GM19240 (cell line): ENCODE data around the gene SMOC2.

ENCODE experiments used
- DNase-seq: peaks from one replicate; pipeline ENCODE4 v3.0.0; 2011; ENCODE audit warnings: low spot score; ENCODE audit not compliant: insufficient read length

The SMOC2 gene

DNA sequence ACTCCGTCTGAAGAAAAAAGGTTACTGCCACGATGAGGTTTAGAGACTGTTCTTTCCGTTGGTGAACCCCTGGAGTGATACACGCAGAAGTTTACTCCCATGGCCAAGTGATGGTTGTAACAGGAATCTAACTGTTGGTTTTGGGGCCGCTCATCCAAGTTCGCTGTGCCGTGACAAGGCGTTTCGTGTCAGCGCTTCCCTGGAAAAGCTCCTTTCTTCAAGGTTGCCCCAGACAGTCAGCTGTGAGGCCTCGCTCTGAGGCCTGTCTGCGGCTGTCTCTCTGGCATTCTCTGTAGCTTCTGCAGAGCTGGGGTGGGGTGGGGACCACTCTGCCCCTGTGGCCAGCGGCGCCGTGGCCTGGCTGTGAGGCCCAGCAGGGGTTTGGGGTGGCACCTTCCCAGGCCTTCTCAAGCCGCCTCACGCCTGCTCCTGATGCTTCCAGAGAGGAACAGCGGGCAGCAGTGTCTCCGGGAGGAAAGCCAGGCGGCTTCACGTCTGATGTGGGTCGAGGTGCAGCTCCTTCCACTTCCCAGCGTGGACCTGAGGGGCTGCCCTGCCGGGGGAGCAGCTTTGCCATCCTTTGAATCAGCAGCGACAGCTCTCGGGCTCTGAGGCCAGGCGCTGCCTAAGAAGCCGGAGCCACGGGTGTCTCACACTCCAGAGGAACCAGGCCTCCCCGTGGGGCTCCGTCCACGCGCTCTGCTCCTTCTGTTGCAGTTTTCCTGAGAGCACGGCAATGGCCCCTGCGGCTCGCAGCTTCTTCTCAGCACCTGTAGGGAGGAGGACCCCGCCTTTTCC lies 76.2 kb downstream of the SMOC2 start:
- DNase-seq, result no peak

DNA sequence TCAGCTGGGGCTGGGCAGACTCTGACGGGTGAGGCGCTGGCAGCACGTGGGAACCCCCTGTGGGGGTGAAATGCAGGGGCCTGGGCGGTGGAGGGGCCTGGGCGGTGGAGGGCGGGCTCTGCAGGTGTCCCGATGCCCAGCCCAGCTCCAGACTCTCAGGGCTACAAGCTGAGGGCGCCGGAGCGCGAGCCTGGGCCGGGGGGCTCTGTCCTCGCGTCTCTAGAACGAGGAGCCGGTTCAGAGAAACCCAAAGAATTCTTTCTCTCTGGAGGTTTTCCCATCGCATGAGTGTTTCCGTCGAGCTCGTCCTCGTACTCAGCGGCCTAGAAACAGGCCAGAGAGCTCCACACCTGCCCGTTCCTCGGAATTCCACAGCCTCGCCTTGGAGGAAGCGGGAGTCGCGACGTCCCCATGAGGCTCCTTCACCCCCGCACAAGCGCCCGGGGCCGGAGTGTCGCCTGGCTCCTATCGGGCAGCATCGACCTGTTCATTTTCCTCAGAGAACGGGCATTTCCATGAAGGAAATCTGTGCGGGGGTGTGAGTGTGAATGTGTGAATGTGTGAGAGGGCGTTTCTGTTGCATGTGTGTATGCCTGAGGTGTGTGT lies 76.9 kb downstream of the SMOC2 start:
- no peak for DNase-seq

DNA sequence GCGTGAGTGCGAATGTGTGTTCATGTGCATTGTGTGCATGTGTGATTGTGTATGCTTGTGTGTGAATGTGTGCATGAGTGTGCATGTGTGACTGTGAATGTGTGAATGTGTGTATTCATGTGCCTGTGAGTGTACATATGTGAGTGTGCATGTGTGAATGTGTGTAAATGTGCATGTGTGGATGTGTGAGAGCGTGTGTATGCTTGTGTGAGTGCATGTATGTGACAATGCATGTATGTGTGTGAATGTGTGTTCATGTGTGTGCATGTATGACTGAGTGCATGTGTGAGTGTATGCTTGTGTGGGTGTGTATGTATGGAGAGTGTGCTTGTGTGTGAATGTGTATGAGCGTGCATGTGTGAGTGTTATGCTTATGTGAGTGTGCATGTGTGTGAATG lies 77.4 kb downstream of the SMOC2 start:
- DNase-seq, result no peak

DNA sequence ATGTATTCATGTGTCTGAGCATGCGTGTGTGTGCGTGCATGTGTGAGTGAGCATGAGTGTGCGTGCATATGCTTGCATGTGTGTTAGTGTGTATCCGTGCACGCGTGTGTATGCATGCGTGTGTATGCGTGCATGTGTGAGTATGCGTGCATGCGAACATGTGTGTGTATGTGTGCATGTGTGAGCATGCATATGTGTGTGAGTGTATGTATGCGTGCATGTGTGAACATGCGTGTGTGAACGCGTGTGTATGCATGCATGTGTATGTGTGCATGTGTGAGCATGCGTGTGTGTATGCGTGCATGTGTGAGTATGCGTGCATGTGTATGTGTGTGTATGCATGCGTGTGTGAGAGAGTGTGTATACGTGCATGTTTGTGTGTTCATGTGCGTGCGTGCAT lies 77.9 kb downstream of the SMOC2 start:
- no peak for DNase-seq

DNA sequence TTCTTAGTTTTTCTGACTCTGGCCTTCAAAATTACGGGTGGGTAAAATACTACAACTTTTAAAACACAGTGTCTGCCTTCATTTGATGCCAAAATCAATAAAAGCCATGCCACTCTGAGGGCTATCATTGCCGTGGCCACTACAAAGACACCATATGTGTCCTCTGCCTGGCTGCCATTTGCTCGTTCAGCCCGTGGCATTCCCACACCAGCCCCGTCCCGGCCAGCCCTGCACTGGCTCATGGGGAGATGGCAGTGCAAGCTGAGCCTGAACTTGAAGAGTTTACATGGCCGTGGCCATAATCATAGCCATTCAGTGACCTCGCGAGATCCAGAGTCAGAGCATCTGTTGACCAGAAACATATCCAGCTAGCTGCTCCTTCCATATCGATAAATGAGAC lies 79.2 kb downstream of the SMOC2 start:
- no peak for DNase-seq

DNA sequence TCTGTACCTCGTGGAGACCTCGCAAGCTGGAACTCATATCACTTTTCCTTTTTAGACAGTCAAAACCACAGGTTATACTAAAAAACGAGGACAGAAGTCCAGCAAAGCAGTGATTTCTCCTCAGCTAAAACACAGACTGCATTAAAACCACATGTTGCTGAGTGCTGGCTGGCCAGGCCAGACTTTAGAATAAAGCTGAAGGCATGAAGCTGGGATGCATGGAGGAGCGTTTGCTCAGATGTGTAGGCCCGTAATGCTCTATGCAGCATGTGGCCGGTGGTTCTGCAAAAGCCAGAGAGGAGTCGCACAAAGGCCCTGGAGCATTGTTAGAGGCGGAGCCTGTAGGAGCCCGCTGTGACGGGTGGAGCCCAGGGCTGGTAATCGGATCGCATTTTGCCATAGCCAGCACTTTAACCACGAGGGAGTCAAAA lies 83.6 kb downstream of the SMOC2 start:
- DNase-seq, result no peak

DNA sequence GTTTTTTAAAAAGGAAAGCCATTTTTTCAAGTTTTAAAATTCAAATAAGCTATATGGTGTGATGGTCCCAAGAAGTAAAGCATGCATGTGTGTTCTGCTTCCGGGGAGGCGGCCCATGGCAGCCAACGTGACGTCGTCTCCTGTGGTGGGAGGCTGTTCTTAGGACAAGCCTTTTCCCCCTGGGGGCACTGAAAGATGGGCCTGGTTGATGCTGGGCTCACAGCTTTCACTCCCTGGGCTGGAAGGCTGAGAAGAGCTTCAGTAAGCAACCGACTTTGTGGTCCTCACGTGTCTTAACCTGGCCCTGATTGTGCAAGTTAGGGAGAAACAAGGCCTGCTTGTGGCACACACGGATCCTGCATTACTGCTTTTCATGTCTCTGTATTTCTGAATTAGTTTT lies 84.1 kb downstream of the SMOC2 start:
- no peak for DNase-seq

DNA sequence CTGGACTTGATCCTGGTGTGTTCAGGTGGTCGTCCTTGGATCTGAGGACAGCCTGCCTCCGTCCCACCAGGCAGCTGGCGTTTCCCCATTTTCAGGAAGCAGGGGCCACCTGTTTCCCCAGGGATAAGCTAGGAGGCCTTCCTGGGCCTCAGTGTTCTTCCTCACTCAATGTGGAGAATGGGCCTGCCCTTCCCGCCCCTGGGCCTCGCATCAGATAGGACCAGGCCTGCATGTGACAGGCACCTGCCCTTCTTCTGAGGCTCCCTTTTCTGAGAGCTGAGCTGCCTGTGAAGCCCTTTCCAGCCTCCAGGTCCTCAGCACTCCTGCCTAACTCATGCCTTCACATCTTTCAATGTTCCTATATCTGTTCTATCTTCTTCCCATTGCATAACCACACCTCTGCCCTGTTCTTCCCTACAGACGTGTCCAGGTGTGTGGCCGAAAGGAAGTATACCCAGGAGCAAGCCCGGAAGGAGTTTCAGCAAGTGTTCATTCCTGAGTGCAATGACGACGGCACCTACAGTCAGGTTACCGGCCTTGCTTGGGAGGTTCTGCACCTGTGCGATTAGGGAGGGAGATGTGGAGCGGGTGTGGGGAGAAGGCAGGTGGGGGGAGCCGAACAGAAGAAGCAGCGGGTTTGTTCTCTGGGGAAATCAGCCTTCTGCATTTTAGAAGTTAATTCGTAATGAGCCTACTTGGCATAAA lies 85.1 kb downstream of the SMOC2 start:
- DNase-seq, result no peak

DNA sequence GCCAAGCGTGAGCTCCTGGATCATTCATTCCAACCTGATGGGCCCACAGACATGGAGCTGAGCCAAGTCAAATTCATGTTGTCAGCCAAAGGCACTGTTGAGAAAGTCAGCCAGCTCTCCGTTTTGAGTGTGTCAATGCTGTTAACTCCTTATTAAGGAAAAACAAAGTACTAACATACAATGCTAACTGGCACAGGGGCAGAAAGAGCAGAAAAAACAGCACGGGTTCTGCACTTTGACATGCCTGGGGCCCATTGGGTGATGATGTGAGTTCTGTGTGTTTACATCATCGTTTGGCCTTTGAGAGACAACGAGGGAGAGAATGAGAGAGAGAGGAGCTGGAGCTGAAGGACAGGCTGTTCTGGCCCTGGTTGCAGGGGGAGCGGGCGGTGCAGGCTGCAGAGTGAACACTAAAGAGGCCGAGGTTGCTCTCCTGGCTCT lies 85.9 kb downstream of the SMOC2 start:
- DNase-seq, result no peak

DNA sequence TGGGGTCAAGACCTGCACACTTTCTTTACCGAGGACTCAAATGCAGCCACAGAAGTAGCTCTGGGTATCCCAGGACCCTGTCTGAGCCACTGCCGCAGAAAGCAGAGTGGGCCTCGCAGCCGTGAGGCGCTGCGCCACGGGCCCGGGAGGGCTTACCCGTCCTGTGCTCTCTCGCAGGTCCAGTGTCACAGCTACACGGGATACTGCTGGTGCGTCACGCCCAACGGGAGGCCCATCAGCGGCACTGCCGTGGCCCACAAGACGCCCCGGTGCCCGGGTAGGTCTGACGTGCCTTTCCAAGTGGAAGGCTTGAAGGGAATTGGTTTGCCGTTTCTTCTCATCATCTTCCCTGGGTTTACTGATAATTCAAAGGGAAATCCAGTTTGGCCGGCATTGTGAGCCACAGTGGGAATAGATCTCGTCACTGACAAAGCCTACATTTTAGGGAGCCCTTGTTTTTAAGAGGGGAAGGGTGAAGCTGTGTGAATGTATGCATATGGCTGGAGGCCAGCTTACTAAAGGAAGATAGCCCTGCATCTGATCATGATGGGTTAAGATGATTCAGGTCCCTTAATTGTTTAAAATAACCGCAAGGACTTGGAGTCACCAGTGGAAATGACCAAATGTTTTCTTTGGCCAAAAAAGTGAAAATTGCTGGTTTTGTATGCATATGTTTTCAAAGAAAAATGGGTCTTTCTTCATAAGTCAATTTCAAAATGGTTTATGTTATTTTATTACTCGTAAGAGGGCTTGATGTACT lies 86.6 kb downstream of the SMOC2 start:
- DNase-seq, result no peak

DNA sequence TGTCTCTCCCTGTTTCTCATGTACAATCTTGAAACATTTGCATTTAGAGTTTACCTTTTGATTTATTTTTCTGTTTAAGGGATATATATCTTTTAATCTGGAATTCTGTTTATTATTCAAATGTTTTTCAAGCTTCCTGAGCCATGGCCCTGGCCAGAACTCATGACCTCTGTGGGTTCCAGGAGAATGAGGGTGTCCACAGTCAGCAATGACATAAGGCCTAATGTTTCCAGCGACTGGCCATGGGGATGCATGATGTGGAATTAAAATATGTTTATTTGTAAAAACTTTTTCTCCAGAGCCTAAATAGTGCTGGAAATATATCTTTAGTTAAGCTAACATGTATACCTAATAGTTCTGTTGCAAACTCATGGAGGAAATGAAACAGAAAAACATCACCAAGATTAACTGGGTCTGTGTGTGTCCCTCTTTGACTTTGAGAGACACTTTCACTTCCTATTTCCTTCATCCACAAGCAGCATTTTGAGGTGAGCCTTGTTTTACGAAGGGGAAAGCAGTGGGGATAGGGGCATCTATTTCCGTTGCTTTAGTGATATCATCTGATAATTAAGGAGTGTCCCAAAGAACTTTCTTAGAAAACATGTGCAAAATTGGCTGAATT lies 87.6 kb downstream of the SMOC2 start:
- DNase-seq, result no peak

DNA sequence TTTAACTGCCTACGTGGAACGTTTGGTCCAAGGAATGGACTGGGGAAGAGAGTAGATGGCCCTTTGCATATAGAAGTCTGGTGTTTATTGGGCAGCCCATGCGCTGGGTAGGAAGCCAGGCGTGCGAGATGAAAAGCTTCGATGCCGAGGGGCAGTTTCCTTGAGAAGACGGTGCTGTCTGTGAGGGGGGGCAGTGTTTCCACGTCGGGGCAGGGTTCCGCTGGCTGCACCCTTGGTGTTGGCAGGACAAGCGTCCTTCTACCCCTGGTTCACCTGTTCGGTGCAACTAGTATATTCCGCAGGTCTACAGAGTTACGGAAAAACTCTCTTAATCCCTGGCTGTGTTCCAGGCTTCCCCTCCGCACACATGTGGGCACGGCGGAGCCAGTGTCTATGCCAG lies 88.2 kb downstream of the SMOC2 start:
- DNase-seq, result no peak

DNA sequence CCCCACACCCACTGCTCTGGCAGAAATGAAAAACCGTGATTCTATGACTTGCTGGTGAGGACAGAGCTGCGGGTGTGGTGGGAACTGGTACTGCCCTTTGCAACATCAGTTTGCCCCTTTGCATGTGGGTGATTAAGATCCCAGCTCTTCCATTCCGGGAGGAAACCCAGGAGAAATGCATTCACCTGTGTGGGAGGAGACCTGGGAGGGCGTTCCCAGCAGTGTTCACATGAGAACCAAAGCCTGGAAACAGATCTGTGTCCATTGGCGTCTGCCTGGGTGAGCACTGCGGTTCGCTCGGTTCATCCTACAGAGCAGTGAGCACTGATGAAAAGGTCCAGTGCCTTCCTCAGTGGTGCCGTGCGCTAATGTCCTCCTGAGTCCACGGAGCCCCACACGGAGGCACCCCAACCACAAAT lies 89.7 kb downstream of the SMOC2 start:
- DNase-seq, result no peak

DNA sequence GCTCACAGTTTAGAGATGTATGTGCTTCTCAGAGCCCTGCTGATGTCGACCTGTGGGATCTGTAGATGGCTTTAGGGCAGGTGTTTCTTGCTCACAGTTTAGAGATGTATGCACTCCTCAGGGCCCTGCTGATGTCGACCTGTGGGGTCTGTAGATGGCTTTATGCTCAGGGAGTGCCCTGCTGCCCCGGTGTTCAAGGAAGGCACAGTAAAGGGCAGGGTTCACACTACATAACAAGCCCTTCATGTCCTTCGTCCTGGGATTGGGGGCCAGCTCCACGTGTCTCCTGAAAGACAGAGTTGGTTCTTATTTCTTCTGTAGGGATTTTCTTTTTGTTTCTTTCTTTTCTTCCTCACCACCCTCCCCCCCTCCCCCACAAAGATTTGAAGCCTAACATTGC lies 91.1 kb downstream of the SMOC2 start:
- no peak for DNase-seq

DNA sequence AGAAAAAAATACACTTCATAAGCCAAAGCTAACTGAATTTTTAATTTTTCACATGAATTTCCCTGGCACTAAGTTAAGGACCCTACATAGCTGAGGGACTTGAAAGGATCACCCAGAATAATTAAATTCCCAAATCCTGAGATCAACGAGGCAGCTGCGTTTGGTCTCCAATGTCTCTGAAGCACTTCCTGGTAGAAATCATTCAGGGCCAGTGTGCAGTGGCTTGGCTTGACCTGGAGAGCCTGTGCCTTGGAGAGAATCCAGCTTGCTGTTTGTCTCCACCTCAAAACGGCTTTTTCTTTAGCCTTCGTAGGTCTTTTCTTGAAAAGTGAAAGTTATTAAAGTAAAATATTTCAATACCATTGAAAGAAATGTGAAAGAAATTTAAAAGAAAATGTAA lies 92.4 kb downstream of the SMOC2 start:
- DNase-seq, result no peak

DNA sequence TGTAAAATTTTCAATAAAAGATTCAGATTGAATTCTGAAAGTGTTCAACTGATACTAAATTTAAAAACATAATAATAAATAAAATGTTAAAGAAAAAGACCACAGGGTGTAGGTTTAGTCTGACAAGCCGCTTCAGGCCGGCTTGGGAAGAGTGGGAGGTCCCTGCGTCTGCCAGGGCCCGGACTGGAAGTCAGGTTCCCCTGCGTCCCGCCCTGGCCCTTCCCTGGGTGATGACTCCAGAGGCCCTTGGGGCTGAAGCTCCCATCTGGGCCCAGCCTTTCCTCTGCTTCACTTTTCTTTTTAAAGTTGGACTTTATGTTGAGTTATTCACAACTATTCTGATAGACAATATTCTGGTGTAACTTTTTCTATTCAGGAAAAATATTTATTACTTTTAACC lies 93.3 kb downstream of the SMOC2 start:
- DNase-seq, result no peak

DNA sequence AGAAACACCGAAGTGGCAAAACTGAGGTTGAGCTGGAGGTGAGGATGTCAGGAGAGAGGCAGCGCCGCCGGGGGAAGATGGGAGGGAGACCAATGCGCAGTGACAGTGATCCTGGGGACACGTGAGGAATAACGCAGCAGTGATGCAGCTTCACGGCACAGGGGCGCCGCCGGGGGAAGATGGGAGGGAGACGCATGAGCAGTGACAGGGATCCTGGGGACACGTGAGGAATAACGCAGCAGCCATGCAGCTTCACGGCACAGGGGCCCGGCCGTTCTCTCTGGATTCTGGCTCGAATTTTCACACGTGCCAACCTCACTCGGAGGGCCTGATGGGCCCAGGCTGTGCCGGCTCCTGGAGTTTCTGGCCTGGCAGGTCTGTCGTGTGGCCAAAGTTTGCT lies 94.7 kb downstream of the SMOC2 start:
- no peak for DNase-seq

DNA sequence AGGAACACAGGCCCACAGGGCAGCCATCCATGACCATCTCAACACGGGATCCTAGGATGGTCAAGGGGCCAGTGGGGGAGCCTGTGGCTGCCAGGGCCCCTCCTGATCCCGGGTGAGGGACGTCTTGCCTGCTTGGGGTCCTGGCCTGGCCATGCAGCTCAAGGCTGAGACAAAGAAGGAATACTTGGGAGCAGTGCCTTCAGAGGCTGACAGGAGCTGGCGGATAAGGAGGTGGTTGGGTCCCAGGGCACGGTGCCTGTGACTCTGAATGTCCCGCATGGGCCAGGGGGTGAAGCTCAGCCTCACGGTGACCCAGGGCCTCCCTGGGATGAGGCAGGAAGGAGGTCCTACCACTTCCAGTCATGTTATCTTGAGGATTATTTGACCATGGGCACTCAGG lies 95.2 kb downstream of the SMOC2 start:
- no peak for DNase-seq

DNA sequence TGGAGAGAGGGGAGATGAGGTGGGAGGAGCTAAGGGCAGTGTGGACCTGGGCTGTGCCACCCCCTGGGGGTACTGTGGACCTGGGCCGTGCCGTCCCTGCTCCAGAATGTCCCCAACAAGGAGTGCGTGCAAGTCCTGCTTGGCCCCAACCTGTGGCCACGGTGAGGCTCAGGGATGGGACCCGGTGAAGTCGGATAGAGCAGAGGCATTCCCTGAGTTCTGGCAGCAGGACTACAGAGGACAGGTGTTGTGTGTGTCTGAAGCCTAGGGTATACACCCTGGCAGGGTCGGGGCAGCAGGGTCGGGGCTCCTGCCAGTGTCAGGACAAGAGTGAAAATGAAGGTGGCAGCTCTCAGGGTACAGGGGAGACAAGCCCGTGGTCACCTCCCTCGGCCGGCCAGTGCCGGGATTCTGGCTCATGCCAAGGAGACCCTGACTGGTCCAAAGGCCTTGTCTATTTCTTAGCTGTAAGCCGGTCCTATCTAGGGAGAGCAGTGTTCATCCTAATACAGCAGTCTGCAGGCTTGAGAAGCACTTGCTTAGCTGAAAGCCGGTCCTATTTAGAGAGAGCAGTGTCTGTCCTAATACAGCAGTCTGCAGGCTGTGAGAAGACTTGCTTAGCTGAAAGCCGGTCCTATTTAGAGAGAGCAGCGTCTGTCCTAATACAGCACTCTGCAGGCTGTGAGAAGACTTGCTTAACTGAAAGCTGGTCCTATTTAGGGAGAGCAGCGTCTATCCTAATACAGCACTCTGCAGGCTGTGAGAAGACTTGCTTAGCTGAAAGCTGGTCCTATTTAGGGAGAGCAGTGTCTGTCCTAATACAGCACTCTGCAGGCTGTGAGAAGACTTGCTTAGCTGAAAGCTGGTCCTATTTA lies 95.9 kb downstream of the SMOC2 start:
- no peak for DNase-seq

DNA sequence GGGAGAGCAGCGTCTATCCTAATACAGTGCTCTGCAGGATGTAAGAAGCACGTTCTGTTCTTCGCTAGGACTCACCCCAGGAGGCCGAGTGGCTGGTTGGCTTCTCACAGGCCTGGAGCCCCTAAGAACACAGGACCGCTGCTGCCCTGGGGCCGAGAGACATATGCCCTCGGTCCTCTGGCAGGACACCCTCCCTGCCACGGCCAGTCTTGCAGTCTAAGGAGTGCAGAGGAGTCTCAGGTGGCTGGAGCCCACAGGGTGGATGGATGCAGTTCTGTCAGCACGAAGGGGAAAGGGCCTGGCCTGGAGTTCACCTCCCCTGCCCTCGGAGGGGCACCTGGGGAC lies 96.5 kb downstream of the SMOC2 start:
- no peak for DNase-seq
